Adrenal gland (tissue), 12 donors: ENCODE results near the gene ZDHHC7. TPM values are rescaled to one million over a fixed set of nuclear protein-coding genes. Genes with fewer than 3 reads are reported as not detected.

Source experiments
- DNase-seq, 7 donors: peaks; one replicate each; pipeline ENCODE4 v3.0.0-alpha.2; 2019 to 2020
- H3K27ac ChIP-seq, 5 donors: fragments of 200-600 bp; sonication (generic) in 4 of 5; 1 replicate in 3 of 5; 2 replicates in 2 of 5; pipeline versions ENCODE4 v1.5.1 to v1.8.0; 2016 to 2020; ENCODE audit warnings: mild to moderate bottlenecking in 1 of 5
- H3K27me3 ChIP-seq: fragments of 200-600 bp; 2 replicates; pipeline ENCODE4 v1.8.0; 2021
- H3K36me3 ChIP-seq, 2 donors: fragments of 200-600 bp; replicated peaks in 1 of 2; 1 replicate in 1 of 2; 2 replicates in 1 of 2; pipeline versions ENCODE4 v1.5.1 to v1.8.0; 2018 to 2022
- H3K4me1 ChIP-seq, 2 donors: fragments of 200-600 bp; replicated peaks in 1 of 2; 1 replicate in 1 of 2; 2 replicates in 1 of 2; pipeline versions ENCODE4 v1.5.1 to v1.8.0; 2018 to 2021
- H3K4me3 ChIP-seq, 4 donors: fragments of 200-600 bp; sonication (generic) in 3 of 4; one replicate each; pipeline ENCODE4 v1.5.1; 2016 to 2018
- H3K9me3 ChIP-seq, 3 donors: fragments of 200-600 bp; sonication (generic) in 1 of 3; replicated peaks in 1 of 3; 1 replicate in 2 of 3; 2 replicates in 1 of 3; pipeline versions ENCODE4 v1.5.1 to v1.8.0; 2016 to 2021
- CTCF ChIP-seq, 6 experiments: fragments of 450-650 bp in 4 of 6; fragments of 200-600 bp in 2 of 6; sonication (generic) in 1 of 6; IDR thresholded peaks; 1 replicate in 5 of 6; 2 replicates in 1 of 6; pipeline versions ENCODE4 v1.5.1 to v1.8.0; 2016 to 2021; ENCODE audit warnings: antibody characterized with exemption in 6 of 6, mild to moderate bottlenecking in 2 of 6, moderate library complexity in 1 of 6
- POLR2A ChIP-seq, 2 donors: fragments of 450-650 bp; IDR thresholded peaks; one replicate each; pipeline ENCODE4 v1.6.1; 2017; ENCODE audit warnings: antibody characterized with exemption in 2 of 2, mild to moderate bottlenecking in 2 of 2, moderate library complexity in 1 of 2
- WGBS, 4 donors: extraction: QIAGEN DNeasy Blood & Tissue Kit in 2 of 4; methylation state at CpG; one replicate each; pipeline versions ENCODE4 v1.1.5 to v1.1.7; 2013 to 2017; 5-methylcytosine and 5-hydroxymethylcytosine counted together
- intact Hi-C, 2 donors: fragments of 100-400 bp; cut with DNase I; formaldehyde crosslinking; loops; one replicate each; pipeline versions ENCODE4 v1.14.1 to v1.15.0; 2022 to 2023
- polyA plus RNA-seq, 3 donors: library from polyadenylated mRNA; stranded (reverse); fragments of 200-250 nt in 2 of 3; fragments of 350-450 nt in 1 of 3; fragmentation: Illumina TruSeq in 1 of 3; extraction: RNeasy Lipid Tissue Mini Kit (QIAGEN cat#74804) in 1 of 3; gene quantifications; one replicate each; pipeline ENCODE4 v1.2.3, GENCODE V29; 2013 to 2014
- total RNA-seq, 9 donors: library from RNA; depleted of rRNA in 4 of 9; stranded (reverse); fragments of >200 nt in 4 of 9; fragments of 120-200 nt in 1 of 9; fragmentation: NEBNext Ultra II Directional in 1 of 9; extraction: Animal tissue kit (Norgen Biotek cat#: 25700) in 1 of 9; gene quantifications; one replicate each; pipeline versions ENCODE4 v1.1.0 to v1.2.4, GENCODE V29; 2013 to 2023
- donor health status: healthy with polysubstance abuse.
- donor health status: Bipolar disorder and iron deficiency.
- donor health status: DM: yes; HTN: yes; CAD: no.
- donor health status: DM: no; HTN: no; CAD: no.
- donor health status: DM: no; HTN: no; CAD: no.
- donor health status: DM: yes; HTN: yes; CAD: no.

The ZDHHC7 gene
- total and polyA plus RNA-seq, 12 donors = 22.5 to 74.6 (median 41.0) TPM

GRCh38 chr16:85017151-85017550, 5.8 kb upstream of the ZDHHC7 start:
- Histone ChIP-seq H3K4me1 (peaks cover 0 to 3% of the 10 kb centered on the region in 2 donors), H3K36me3 (no peaks in the 10 kb centered on the region), H3K27me3 (no peaks in the 10 kb centered on the region), H3K27ac (no peak overlapping the region), H3K9me3 (no peaks in the 10 kb centered on the region), H3K4me3 (no peak overlapping the region)
- no peak for DNase-seq
- intact Hi-C loops = no loop called here
- WGBS, 4 donors = 65 to 80% (median 79%) methylated on average over 4 of the region's 4 CpGs
- TF ChIP-seq CTCF (IDR thresholded peaks at IDR 0.05) (no peak), POLR2A (IDR thresholded peaks at IDR 0.05) (no peak)

- no peak for TF ChIP-seq POLR2A (IDR thresholded peaks at IDR 0.05)
- TF ChIP-seq CTCF (IDR thresholded peaks at IDR 0.05) = no peak
- intact Hi-C loops = no loop called here
- DNase-seq = no peak
- Histone ChIP-seq H3K4me3 (no peak overlapping the region), H3K27ac (no peak overlapping the region), H3K36me3 (no peaks in the 10 kb centered on the region), H3K4me1 (peaks cover 2 to 6% of the 10 kb centered on the region in 2 donors), H3K27me3 (no peaks in the 10 kb centered on the region), H3K9me3 (no peaks in the 10 kb centered on the region)
- WGBS, 4 donors = 92 to 95% (median 94%) methylated on average over 5 of the region's 5 CpGs
These were observed 4.3 kb upstream of the ZDHHC7 start for GRCh38 chr16:85015481-85016187.

GRCh38 chr16:85014311-85014710, 3.0 kb upstream of the ZDHHC7 start:
- Histone ChIP-seq H3K36me3 (no peaks in the 10 kb centered on the region), H3K27me3 (no peaks in the 10 kb centered on the region), H3K9me3 (no peaks in the 10 kb centered on the region), H3K4me1 (peaks cover 15 to 19% of the 10 kb centered on the region in 2 donors), H3K27ac (no peak overlapping the region), H3K4me3 (no peak overlapping the region)
- DNase-seq = no peak
- intact Hi-C loops = no loop called here
- WGBS, 4 donors = 70 to 74% (median 72%) methylated on average over 2 of the region's 2 CpGs
- TF ChIP-seq POLR2A (IDR thresholded peaks at IDR 0.05) (no peak), CTCF (IDR thresholded peaks at IDR 0.05) (no peak)

- TF ChIP-seq POLR2A (IDR thresholded peaks at IDR 0.05) (no peak), CTCF (IDR thresholded peaks at IDR 0.05) (no peak)
- peak overlapping the region; percentile 97 to 99 (median 99) for H3K27ac ChIP-seq
- DNase-seq = peak in 1 of 7 donors; percentile 68
These were observed 530 bp upstream of the ZDHHC7 start for GRCh38 chr16:85011846-85012284.

More at GRCh38 chr16:85011846-85012284, 530 bp upstream of the ZDHHC7 start:
- Histone ChIP-seq H3K4me3 (peak overlapping the region; percentile 68 to 98 (median 82)), H3K9me3 (no peaks in the 10 kb centered on the region), H3K36me3 (no peaks in the 10 kb centered on the region), H3K27me3 (no peaks in the 10 kb centered on the region), H3K4me1 (peaks cover 17 to 31% of the 10 kb centered on the region in 2 donors)
- 4 to 11% (median 7%) methylated on average over 11 to 17 of the region's 17 CpGs for WGBS, 4 donors
- intact Hi-C loops = no loop called here
